HG03457 (cell line): Measurements from ENCODE around the gene ALDH1L1.
A peak's percentile ranks its signal among the peaks of the same experiment; 100 is the strongest.
"Not testable (repeated sequence)": the region's sequence is repeated elsewhere in the genome, so short reads cannot be mapped to it uniquely, and the experiment has no call there.

ENCODE experiments used
- ATAC-seq: cut with Tn5 transposase; IDR thresholded peaks from one replicate; pipeline ENCODE4 v1.9.1; 2021; ENCODE audit warnings: moderate number of reproducible peaks; ENCODE audit not compliant: unreplicated experiment

Gene ALDH1L1

DNA sequence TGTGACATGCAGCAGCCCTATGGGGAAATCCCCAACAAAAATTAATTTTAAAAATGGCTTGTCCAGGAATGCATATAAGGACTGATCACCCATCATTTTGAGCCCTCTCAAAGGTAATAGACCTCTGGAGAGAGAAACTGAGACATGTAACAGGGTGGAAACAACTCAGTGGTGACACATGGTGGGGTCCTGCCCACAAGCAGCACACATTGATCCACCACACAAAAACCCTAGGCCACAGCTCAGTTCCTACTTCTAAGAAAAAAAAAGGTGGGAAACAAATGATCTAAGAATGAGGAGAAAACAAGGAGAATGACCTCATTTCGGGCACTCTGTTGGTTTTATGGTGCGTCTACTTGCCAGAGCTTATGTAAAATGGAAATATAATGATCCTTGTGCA, 94.5 kb downstream of the ALDH1L1 start:
- no peak for ATAC-seq

DNA sequence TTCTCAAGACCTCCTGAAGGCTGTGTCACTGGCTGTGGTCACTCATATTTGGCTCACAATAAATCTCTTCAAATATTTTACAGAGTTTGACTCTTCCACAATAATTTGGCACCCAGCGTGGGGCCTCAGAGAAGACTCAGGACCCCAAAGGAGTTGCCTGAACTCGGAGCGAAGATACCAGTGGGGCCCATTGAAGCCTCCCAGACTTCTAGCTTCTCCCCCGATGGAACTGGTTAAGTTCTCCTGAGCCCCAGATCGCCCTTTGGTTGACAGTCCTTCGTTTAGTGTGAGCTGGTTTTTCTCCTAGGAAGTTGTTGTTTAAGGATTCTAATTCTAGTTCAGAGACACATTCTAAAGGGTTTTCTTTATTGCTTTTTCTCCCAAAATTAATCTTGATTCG, 95.1 kb downstream of the ALDH1L1 start:
- no peak for ATAC-seq

DNA sequence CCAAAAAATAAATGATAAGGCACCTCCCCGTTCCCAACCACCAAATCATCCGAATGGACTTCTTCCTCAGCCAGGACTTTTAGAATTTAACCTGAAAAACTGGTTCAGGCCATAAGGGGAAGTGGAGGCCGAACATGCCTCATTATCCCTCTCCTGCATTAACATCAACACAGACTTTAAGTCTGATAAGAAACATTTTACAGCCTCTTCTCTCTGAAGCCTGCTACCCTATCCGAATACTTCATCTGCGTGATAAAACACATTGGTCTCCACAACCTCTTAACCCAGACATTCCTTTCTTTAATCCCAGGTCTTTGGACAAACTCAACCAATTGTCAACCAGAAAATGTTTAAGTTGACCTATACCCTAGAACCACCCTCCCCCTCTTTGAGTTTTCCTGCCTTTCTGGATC, 95.6 kb downstream of the ALDH1L1 start:
- ATAC-seq, result no peak

DNA sequence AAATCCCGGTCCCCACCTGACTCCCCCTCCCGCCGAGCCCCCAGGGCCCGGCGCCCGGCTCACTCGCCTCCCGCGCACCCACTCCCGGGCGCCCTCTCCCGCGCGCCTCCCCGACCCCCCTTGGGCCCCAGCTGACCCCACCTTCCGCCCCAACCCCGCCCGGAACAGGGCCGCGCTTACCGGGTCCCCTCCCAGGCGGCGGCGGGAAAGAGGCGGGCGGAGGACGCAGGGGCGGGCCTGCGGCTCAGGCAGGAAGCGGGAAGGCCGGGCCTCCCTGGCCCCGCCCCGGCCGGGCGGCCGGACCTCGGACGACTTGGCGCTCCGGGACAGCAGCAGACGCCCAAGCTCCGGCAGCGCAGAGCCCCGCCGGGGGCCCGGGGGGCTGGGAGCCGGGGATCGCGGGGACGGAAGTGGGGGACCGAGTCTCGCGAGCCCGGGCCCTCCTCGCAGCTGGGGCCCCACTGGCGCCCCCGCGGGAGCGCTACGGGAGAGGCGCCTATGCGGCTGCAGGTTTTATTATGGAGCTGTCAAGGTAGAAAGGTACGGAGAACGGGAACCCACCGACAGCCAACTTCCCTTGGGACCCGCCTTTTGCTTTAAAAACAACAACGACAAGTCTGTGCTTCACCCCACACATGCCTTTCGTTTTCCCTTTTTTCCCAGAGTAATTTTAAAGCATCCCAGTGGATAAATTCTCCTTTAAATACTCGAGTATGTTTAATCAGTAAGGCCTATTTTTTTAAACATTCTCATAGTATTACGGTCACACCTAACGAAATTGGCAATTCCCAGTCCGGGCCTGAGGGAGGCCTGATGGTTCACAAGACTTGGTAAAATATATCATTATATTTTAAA, 96.2 kb downstream of the ALDH1L1 start, which contains the start of gene SLC41A3:
Gene SLC41A3 (minus strand): TSS at position 212 of the 855 bp plus-strand sequence. CDS start 15,905 bp downstream, outside the sequence.
- ATAC-seq, result peak; percentile 90

DNA sequence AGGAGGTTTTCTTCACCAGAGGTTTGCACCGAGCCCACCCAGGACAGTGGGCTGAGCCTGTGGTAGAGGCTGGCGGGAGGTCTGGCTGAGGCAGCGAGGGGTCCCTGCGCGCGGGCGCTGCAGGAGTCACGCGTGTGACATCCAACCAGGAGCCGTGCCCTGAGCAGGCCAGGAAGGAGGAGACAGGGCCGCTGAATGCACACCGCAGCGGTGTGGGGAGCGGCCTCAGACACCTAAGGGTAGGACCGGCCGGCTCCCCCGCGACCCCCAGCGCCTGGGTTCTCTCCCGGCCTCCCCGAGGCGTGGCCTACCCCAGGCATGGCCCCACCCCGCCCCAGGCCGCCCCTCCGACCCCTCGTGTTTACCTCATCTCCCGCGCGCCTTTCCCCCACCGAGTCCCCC, 96.9 kb downstream of the ALDH1L1 start:
- peak; percentile 26 for ATAC-seq

DNA sequence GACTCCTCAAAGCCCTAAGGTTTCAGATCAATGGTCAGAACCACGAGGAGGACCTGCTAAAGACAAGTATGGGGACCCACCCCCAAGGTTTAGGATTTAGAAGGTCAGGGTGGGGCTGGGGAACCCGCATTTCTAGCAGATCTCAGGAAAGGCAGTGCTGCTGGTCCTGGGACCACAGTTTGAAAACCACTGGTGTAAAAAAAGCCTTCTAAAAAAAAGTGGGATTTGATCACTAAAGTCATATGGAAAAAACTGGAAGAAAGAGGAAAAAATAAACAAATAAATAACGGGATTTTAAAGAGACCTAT, 97.3 kb downstream of the ALDH1L1 start:
- ATAC-seq, result no peak

DNA sequence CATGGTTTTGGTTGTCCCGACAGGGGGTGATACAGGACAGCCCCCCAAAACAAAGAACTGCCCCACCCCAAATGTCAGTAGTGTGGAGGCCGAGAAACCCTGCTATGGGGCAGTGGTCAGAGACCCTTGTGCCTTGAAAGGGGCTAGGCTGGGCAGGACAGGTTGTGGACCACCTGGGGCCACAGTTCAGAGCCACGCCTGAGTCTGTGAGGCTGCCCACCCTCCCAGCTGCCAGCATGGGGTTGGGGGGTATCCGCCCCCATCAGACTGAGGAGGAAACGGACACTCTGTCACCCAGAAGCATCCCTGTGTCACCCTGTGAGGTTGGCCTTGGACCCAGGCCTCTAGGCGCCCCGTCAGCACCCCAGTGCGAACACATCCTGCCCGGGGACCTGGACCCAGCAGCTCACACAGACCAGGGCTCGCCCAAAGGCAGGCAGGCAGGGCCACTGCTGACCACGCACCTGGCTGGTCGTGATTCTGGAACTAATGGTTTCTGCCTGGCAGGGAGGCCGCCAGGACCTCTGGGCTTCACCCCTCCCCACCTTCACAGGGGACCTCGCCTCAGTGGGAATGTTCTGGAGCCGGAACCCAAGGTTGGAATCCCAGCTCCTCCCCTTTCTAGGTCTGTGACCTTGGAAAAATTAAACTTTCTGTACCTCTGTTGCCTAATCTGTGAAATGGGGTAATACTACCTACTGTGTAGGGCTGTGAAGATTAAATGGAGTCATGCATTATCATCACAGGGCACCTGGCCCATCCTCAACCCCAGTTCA, 97.8 kb downstream of the ALDH1L1 start:
- ATAC-seq, result no peak

DNA sequence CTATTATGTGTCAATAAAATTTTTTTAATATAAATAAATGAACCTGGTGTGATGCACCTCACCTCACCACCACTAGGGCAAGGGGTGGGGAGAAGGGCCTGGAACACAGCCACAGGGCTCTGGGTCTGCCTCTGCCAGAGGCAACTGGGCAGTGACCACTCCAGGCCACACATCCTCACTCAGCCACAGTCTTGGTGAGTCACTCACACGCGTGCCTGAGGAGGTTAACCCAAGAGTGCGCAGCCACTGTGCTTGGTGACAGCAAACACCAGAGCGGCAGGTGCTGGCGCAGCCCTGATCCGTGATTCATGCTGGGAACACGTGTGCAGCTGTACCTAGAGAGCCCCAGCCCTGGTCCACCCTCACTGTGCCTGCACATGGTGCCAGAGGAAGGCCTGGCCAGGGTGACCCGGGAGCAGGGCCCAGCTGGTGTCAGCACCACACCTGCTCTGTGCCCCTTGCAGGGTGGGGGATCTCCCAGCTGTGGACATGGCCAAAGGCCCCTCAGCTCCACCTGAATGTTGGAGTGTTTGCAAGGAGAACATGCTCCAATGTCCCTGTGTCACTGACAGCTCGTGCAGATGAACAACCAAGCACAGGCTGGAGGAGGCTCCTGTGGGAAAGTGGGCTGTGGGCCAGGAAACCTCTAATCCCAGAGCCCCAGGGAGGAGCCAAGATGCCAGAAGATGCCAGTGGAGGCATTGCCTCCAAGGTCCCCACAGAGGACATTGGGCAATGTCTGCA, 98.6 kb downstream of the ALDH1L1 start:
- no peak for ATAC-seq

DNA sequence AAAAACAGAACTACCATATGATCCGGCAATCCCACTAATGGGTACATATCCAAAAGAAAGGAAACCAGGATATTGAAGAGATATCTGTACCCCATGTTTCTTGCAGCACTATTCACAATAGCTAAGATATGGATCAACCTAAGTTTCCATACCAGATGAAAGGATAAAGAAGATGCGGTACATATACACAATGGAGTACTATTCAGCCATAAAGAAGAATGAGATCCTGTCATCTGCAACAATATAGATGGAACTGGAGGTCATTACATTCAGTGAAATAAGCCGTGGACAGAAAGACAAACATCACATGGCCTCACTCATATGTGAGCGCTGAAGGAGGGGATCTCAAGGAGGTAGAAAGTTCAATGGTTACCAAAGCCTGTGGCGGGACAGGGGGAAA, 99.4 kb downstream of the ALDH1L1 start:
- no peak for ATAC-seq

DNA sequence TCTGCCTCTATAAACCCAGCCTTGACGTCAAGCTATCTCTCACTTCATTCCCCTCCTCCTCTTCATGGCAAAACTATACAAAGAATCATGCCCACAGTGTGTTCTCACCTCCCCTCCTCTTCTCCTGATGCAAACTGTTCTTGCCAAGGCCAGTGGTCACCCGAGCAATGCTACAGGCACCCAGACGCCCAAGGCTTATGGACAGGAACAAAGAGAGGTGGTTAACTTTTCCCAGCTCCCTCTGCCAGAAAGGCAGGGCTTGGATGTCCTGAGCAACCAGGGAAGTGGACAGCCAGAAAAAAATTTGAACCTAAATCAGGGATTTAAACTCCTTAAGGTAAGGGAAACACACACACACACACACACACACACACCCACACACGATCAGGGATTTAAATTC, 101.5 kb downstream of the ALDH1L1 start:
- no peak for ATAC-seq

DNA sequence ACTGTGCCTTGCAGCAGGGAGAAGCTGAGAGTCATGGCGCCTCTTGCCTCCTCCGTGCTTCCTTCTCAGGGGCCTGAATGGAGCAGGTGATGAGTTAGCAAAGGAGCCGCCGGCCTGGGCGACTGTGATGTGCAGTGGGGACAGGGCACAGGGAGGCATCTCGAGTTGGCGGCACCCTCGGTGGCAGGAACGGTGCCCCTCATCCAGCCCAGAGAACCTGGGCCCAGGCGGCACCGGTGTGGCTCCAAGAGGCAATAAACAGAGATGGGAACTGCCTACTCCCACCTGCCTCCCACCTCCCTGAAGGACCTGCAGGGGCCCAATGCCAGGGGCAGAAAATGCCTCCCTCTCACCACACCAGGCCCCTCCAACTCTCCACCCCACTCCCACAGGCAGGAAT, 102.6 kb downstream of the ALDH1L1 start:
- no peak for ATAC-seq

DNA sequence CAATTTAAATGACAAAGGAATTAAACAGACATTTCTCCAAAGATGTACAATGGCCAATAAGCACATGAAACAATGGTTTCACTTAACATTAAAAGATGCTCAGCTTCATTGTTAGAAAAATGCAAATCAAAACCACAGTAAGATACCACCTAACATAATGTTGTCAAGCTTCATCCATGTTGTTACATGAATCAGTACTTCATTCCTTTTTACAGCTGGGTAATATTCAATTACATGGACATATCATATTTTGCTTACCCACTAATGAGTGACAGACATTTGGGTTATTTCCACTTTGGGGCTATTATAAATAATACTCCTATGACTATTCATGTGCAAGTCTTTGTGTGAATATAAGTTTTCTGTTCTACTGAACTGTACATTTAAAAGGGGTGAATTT, 104.2 kb downstream of the ALDH1L1 start:
- no peak for ATAC-seq

DNA sequence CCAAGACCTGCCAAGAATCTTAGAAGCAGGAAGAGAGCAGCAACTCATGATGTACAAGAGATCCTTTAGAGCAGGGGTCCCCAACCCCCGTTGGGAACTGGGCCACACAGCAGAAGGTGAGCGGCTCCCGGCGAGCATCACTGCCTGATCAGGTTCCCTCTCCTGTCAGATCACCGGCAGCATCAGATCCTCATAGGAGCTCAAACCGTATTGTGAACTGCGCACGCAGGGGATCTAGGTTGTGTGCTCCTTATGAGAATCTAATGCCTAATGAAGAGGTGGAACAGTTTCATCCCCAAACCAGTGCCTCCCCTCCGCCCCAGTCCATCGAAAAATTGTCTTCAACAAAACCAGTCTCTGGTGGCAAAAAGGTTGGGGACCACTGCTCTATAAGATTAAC, 110.2 kb downstream of the ALDH1L1 start:
- ATAC-seq, result no peak

DNA sequence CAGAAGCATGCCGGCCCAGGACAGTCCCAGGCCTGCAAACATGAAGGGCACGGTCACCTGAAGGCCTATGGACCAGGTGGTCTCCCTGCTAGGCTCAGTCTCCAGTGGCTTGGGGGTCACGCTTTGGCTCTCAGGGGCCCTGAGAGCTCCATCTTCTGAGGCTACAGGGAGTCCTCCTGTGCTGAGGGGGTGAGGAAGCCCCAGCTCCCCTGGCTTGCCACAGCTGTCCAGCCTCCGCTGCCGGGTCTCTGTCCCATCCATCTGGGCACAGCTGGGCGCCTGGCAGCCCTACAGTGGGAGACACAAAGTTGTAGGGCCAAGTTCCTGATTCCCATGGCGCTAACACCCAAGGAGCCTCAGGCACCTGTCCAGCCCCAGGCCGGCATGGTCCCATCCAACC, 112.4 kb downstream of the ALDH1L1 start:
- no peak for ATAC-seq

DNA sequence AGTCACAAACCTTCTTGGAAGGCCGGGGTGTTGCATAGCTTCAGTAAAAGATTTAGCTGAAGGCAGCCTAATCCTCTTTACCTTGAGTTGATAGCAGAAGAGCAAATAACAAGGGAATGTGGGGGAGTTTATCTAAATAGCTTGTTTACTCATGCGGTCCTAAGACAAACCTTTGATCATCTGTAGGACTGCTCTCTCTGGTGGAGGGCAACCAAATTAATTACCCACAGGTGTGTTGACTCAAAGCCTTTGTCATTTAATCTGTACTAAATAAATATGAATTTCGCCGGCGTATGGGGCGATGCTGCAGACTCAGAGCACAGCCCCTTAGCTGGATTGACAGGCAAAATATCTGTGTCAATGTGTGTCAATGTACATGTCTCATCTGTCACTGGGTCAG, 113.7 kb downstream of the ALDH1L1 start:
- ATAC-seq, result not testable (repeated sequence)

DNA sequence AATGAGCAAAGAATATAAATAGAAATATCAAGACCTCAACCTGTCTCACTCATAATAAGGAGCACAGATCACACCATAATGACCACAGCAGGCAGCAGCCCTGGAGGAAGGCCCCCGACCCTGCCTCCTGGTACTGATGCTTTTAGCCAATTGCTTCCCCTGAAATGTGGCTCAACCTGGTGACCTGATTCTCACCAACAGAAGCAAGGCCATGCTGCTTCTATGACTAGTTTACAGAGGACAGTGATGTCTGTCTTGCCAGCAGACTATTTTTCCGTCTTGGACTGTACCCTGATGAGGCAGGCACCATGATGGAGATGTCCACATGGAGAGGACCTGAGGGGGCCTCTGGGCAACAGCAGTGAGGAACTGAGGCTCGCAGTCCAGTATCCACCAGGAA, 114.5 kb downstream of the ALDH1L1 start:
- no peak for ATAC-seq

DNA sequence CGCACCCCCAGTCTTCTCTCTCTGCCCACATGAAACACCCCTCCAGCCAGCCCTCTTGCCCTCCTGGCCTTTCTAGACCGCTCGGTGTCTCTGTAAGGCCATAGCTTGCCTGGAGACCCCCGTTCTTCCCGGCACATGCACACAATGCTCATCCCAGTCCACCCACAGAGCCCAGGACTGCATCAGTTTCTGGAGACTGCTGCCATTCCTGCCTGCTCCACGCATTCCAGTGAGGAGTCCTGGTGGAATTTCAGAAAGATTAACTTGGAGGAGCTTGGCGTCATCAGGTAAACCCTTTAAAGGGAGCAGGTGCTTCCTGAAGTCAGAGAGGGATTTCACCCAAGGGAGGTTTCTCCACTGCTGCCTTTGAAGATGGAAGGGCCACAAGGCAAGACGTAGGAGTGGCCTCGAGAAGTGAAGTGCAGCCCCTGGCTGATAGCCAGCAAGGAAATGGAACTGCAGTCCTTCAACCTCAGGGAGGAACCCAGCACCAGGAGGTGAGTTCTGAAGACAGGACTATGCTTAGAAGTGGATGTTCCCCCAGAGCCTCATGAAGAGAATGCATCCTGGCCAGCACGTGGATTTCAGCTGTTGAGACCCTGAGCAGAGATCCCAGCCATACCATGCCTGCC, 115.6 kb downstream of the ALDH1L1 start:
- no peak for ATAC-seq

DNA sequence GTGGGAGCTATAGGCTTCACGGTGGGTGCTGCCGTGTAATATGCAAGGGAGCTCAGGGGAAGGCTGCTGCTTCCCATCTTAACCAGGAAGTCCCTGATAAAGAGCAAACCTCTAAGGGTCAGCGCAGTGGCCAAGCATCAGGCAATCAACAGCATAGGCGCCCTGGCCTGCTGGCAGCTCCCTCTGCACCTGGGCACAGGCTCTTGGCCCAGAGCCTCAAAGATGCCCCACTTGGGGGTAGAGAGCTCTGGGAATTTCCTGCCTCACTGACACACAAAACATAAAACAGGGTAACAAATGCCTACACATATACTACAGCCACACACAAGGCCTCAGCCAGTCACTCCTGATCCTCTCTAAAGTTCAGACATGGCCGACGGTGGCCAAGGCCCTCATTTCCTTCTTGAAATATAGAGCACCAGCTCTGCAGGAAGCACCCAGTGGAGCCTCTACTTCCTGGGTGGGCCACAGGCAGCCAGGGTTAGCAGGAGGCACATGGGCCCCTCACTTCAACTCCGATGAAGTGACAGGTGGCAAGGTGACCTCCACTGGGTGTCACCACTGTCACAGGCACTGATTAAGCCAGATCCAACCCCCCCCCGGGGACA, 116.9 kb downstream of the ALDH1L1 start:
- ATAC-seq, result no peak

DNA sequence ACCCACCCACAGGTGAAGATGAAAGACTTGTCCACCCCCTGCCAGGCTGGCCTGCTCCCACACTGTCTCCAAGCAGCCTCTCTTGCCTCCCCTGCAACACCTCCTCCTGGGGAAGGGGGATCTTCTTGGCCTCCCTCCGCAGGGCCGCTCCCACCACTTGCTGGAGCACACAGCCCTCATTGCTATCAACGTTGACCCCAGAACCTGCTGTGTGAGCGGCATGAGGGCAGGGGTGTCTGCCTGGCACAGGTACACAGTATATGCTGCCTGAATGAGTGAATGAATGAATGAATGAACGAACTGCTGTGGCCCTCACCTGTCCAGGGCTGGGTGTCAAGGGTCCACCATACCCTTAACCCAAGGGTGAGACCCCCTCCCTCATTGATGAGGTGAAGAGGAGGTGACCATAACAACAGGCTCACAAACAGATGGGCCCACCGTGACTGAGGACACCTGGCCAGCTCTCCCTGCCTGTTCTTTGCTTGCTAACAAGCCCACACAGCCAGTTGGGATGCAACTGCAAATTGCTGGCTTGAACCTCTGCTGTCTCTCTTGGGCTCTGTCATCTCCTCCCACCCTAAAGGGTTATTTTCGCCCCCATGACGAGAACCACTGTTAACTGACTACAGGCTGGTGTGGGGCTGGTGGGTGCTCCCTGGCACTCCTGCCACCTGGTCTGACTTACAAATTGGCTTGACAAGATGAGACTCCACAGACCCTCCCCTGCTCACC, 118.9 kb downstream of the ALDH1L1 start:
- no peak for ATAC-seq

DNA sequence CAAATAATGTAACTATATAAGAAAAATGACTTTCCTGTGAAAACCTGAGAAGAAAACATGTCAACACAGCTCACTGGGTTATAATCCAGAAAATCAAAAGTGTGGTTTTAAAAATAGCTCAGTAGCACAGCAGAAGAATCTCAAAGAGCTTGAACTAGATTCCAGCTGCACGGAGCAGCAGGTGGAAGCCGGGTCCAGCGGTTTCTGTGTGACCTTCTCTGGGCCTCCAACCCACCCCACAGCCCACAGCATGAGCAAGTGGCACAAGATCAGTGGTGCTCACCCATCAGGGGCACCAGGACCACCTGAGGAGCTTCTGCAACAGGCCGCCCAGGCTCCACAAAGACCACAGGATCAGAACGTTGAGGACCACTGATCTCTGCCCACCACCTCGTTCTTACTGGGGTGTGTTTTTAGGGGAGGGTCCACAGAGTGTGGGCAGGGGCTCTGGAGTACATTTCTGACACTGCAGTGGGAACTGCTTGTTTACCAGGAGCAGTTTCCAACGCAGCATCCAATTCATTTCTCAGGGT, 119.7 kb downstream of the ALDH1L1 start:
- ATAC-seq, result no peak
